ENCODE data around the gene MCF2L2. TPM values are rescaled to one million over a fixed set of nuclear protein-coding genes. Genes with fewer than 3 reads are reported as not detected.

MCF2L2 gene
- total and polyA plus RNA-seq, 9 of the 15 experiments (the other 6 are each of a cell fraction or from before 2014, with no cell fraction given), result 0.56 to 4.2 (median 3.0) TPM

GRCh38 chr3:183287301-183287971 is 141.0 kb downstream of the MCF2L2 start (continued):
- TF ChIP-seq ZNF518B (CRISPR knock-in tag; IDR thresholded peaks at IDR 0.05), result no peak
- TF ChIP-seq ARNT (IDR thresholded peaks at IDR 0.05), result no peak; a peak in 1 of 4 replicates
- peak; percentile 23; the same call in 1 of the 2 replicates for TF ChIP-seq GMEB1 (CRISPR knock-in tag; IDR thresholded peaks at IDR 0.05)
- TF ChIP-seq ZNF586 (CRISPR knock-in tag; conservative IDR thresholded peaks at IDR 0.05), result no peak
- TF ChIP-seq ZBTB9 (CRISPR knock-in tag; IDR thresholded peaks at IDR 0.05), result peak; percentile 61; the same call in 1 of the 2 replicates
- TF ChIP-seq FOSL1 (tag; conservative IDR thresholded peaks at IDR 0.05), result peak; percentile 75; the same call in 1 of the 2 replicates
- TF ChIP-seq TFAM (CRISPR knock-in tag; conservative IDR thresholded peaks at IDR 0.05), result no peak
- no peak for TF ChIP-seq TSC22D4 (tag; IDR thresholded peaks at IDR 0.05)
- TF ChIP-seq CBFA2T3 (IDR thresholded peaks at IDR 0.05), result no peak
- no peak for TF ChIP-seq FIP1L1 (IDR thresholded peaks at IDR 0.05; ENCODE audit: low read depth, low read length, poor library complexity, severe bottlenecking)
- no peak for TF ChIP-seq CSDE1 (IDR thresholded peaks at IDR 0.05)
- TF ChIP-seq U2AF2 (optimal IDR thresholded peaks at IDR 0.05; ENCODE audit: low read depth, low read length), result no peak
- TF ChIP-seq LCOR (CRISPR knock-in tag; IDR thresholded peaks at IDR 0.05), result no peak
- peak; percentile 69; the same call in 1 of the 2 replicates for TF ChIP-seq MAFF (IDR thresholded peaks at IDR 0.05; ENCODE audit: low read length)
- TF ChIP-seq POLR2AphosphoS2 (IDR thresholded peaks at IDR 0.05; ENCODE audit: low read length), result no peak
- no peak for TF ChIP-seq ARID3B (CRISPR knock-in tag; IDR thresholded peaks at IDR 0.05; ENCODE audit: borderline replicate concordance)
- no peak for TF ChIP-seq SP2 (IDR thresholded peaks at IDR 0.05; ENCODE audit: extremely low read depth, low read depth, low read length, poor library complexity, severe bottlenecking)
- TF ChIP-seq ZNF121 (CRISPR knock-in tag; conservative IDR thresholded peaks at IDR 0.05), result no peak
